ENCODE measurements around the gene CDON.
"Not testable (repeated sequence)": the region's sequence is repeated elsewhere in the genome, so short reads cannot be mapped to it uniquely, and the experiment has no call there.

The CDON gene

GRCh38 chr11:125918140-125918840 is 144.4 kb downstream of the CDON start:
- TF ChIP-seq EZH2 (IDR thresholded peaks at IDR 0.05; ENCODE audit: borderline replicate concordance, low read depth, low read length, severe bottlenecking): no peak
- TF ChIP-seq, protein P1, sequence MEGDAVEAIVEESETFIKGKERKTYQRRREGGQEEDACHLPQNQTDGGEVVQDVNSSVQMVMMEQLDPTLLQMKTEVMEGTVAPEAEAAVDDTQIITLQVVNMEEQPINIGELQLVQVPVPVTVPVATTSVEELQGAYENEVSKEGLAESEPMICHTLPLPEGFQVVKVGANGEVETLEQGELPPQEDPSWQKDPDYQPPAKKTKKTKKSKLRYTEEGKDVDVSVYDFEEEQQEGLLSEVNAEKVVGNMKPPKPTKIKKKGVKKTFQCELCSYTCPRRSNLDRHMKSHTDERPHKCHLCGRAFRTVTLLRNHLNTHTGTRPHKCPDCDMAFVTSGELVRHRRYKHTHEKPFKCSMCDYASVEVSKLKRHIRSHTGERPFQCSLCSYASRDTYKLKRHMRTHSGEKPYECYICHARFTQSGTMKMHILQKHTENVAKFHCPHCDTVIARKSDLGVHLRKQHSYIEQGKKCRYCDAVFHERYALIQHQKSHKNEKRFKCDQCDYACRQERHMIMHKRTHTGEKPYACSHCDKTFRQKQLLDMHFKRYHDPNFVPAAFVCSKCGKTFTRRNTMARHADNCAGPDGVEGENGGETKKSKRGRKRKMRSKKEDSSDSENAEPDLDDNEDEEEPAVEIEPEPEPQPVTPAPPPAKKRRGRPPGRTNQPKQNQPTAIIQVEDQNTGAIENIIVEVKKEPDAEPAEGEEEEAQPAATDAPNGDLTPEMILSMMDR (IDR thresholded peaks at IDR 0.05; ENCODE audit: borderline replicate concordance, extremely low read depth, low read length, poor library complexity, severe bottlenecking): no peak
- no peaks in the 10 kb centered on the region for H4K20me1 ChIP-seq (ENCODE audit: insufficient read depth, low read length)
- no peak for ATAC-seq (ENCODE audit: insufficient read depth, low read depth)

GRCh38 chr11:125916683-125917347 is 145.9 kb downstream of the CDON start:
- Histone ChIP-seq H3K27me3 (ENCODE audit: insufficient read depth, low read length, poor library complexity) (peaks cover 15% of the 10 kb centered on the region), H3K9ac (ENCODE audit: low read depth, low read length) (no peak overlapping the region), H3K36me3 (ENCODE audit: insufficient read depth, low read length) (no peaks in the 10 kb centered on the region), H2AFZ (ENCODE audit: low read depth, low read length) (no peak overlapping the region), H3K4me1 (ENCODE audit: insufficient read depth, low read length) (no peaks in the 10 kb centered on the region), H3K4me3 (ENCODE audit: low read depth in 1 of 2, low read length in 2 of 2) (no peak overlapping the region), H3K27ac (ENCODE audit: low read length) (no peak overlapping the region), H3K79me2 (ENCODE audit: insufficient read depth, low read length) (no peaks in the 10 kb centered on the region), H3K4me2 (ENCODE audit: insufficient read depth, low read length) (no peak overlapping the region), H4K20me1 (ENCODE audit: insufficient read depth, low read length) (no peaks in the 10 kb centered on the region), H3K9me3 (ENCODE audit: insufficient read depth, low read length, severe bottlenecking) (no peaks in the 10 kb centered on the region)
- no peak for TF ChIP-seq EZH2 (IDR thresholded peaks at IDR 0.05; ENCODE audit: borderline replicate concordance, low read depth, low read length, severe bottlenecking)
- TF ChIP-seq, protein P1 (IDR thresholded peaks at IDR 0.05; ENCODE audit: borderline replicate concordance, extremely low read depth, low read length, poor library complexity, severe bottlenecking): no peak
- ATAC-seq (ENCODE audit: insufficient read depth, low read depth) (no peak), DNase-seq (no peak)

More at GRCh38 chr11:125918140-125918840, 144.4 kb downstream of the CDON start:
- H3K36me3 ChIP-seq (ENCODE audit: insufficient read depth, low read length): no peaks in the 10 kb centered on the region
- no peak for DNase-seq
- no peak overlapping the region for H3K9ac ChIP-seq (ENCODE audit: low read depth, low read length)
- H3K4me3 ChIP-seq (ENCODE audit: low read depth in 1 of 2, low read length in 2 of 2): no peak overlapping the region
- H3K4me1 ChIP-seq (ENCODE audit: insufficient read depth, low read length): no peaks in the 10 kb centered on the region
- H2AFZ ChIP-seq (ENCODE audit: low read depth, low read length): no peak overlapping the region
- no peaks in the 10 kb centered on the region for H3K79me2 ChIP-seq (ENCODE audit: insufficient read depth, low read length)
- H3K9me3 ChIP-seq (ENCODE audit: insufficient read depth, low read length, severe bottlenecking): no peaks in the 10 kb centered on the region
- no peak overlapping the region for H3K4me2 ChIP-seq (ENCODE audit: insufficient read depth, low read length)
- H3K27me3 ChIP-seq (ENCODE audit: insufficient read depth, low read length, poor library complexity): peaks cover 15% of the 10 kb centered on the region
- H3K27ac ChIP-seq (ENCODE audit: low read length): no peak overlapping the region

- not testable (repeated sequence) for H3K4me1 ChIP-seq (ENCODE audit: insufficient read depth, low read length); H3K36me3 ChIP-seq (ENCODE audit: insufficient read depth, low read length); H4K20me1 ChIP-seq (ENCODE audit: insufficient read depth, low read length); H3K4me3 ChIP-seq (ENCODE audit: low read depth in 1 of 2, low read length in 2 of 2); DNase-seq; H3K4me2 ChIP-seq (ENCODE audit: insufficient read depth, low read length); H2AFZ ChIP-seq (ENCODE audit: low read depth, low read length); ATAC-seq (ENCODE audit: insufficient read depth, low read depth); H3K9ac ChIP-seq (ENCODE audit: low read depth, low read length); H3K79me2 ChIP-seq (ENCODE audit: insufficient read depth, low read length); H3K9me3 ChIP-seq (ENCODE audit: insufficient read depth, low read length, severe bottlenecking); H3K27ac ChIP-seq (ENCODE audit: low read length)
- H3K27me3 ChIP-seq (ENCODE audit: insufficient read depth, low read length, poor library complexity): peaks cover 19% of the 10 kb centered on the region
Observed at GRCh38 chr11:125914601-125915000, 148.1 kb downstream of the CDON start.

- H4K20me1 ChIP-seq (ENCODE audit: insufficient read depth, low read length): no peaks in the 10 kb centered on the region
- peak; percentile 24 for TF ChIP-seq EZH2 (IDR thresholded peaks at IDR 0.05; ENCODE audit: borderline replicate concordance, low read depth, low read length, severe bottlenecking)
- TF ChIP-seq, protein P1 (IDR thresholded peaks at IDR 0.05; ENCODE audit: borderline replicate concordance, extremely low read depth, low read length, poor library complexity, severe bottlenecking): no peak
- H3K4me3 ChIP-seq (ENCODE audit: low read depth in 1 of 2, low read length in 2 of 2): no peak overlapping the region
- no peak overlapping the region for H2AFZ ChIP-seq (ENCODE audit: low read depth, low read length)
- H3K27me3 ChIP-seq (ENCODE audit: insufficient read depth, low read length, poor library complexity): peaks cover 10% of the 10 kb centered on the region
- no peaks in the 10 kb centered on the region for H3K79me2 ChIP-seq (ENCODE audit: insufficient read depth, low read length)
- H3K4me2 ChIP-seq (ENCODE audit: insufficient read depth, low read length): no peak overlapping the region
- no peak overlapping the region for H3K9ac ChIP-seq (ENCODE audit: low read depth, low read length)
- ATAC-seq (ENCODE audit: insufficient read depth, low read depth): no peak
- H3K27ac ChIP-seq (ENCODE audit: low read length): no peak overlapping the region
- no peaks in the 10 kb centered on the region for H3K4me1 ChIP-seq (ENCODE audit: insufficient read depth, low read length)
- no peak for DNase-seq
- H3K36me3 ChIP-seq (ENCODE audit: insufficient read depth, low read length): no peaks in the 10 kb centered on the region
- H3K9me3 ChIP-seq (ENCODE audit: insufficient read depth, low read length, severe bottlenecking): no peaks in the 10 kb centered on the region
Observed at GRCh38 chr11:125910226-125910849, 152.3 kb downstream of the CDON start.

Measured in DND-41 (cell line).